Nucleus accumbens (tissue), 56 donors: ENCODE data around the gene EGR2.
A peak's percentile ranks its signal among the peaks of the same experiment; 100 is the strongest.

Source experiments
- DNase-seq, 56 donors: peaks; one replicate each; lab custom pipeline; 2025; lab: John Stamatoyannopoulos, UW

EGR2 gene

GRCh38 chr10:62818426-62819011 is 2.4 kb upstream of the EGR2 start:
- DNase-seq, result peak in 16 of 56 donors; percentile 8 to 66 (median 24)

- DNase-seq, result peak in 34 of 56 donors; percentile 12 to 73 (median 37)
Measured at GRCh38 chr10:62817766-62818425, 1.7 kb upstream of the EGR2 start.

- DNase-seq, result peak in 25 of 56 donors; percentile 17 to 67 (median 42)
Measured at GRCh38 chr10:62817121-62817765, 1.1 kb upstream of the EGR2 start.

GRCh38 chr10:62816076-62816330 is 163 bp downstream of the EGR2 start:
- DNase-seq, result no peak

GRCh38 chr10:62815381-62816075 is 638 bp downstream of the EGR2 start:
- peak in 4 of 56 donors; percentile 14 to 42 (median 32) for DNase-seq

GRCh38 chr10:62814756-62815380 is 1.3 kb downstream of the EGR2 start:
- peak in 3 of 56 donors; percentile 10 to 53 (median 23) for DNase-seq

- no peak for DNase-seq
Measured at GRCh38 chr10:62813981-62814380, 2.2 kb downstream of the EGR2 start.

- no peak for DNase-seq
Measured at GRCh38 chr10:62813453-62813852, 2.7 kb downstream of the EGR2 start.

GRCh38 chr10:62812672-62813439 is 3.3 kb downstream of the EGR2 start:
- no peak for DNase-seq

GRCh38 chr10:62811159-62811875 is 4.8 kb downstream of the EGR2 start:
- DNase-seq, result no peak

GRCh38 chr10:62810156-62810902 is 5.8 kb downstream of the EGR2 start:
- no peak for DNase-seq

GRCh38 chr10:62806251-62806650 is 9.9 kb downstream of the EGR2 start:
- DNase-seq, result no peak

- peak in 17 of 56 donors; percentile 4 to 72 (median 56) for DNase-seq
Measured at GRCh38 chr10:62805231-62806099, 10.7 kb downstream of the EGR2 start.

GRCh38 chr10:62804356-62805230 is 11.6 kb downstream of the EGR2 start, which contains the start of gene ADO:
TSS of gene ADO (plus strand) at chr10:62804720. CDS start at chr10:62805060, 340 bp downstream.
- peak; percentile 31 to 94 (median 88) for DNase-seq

- peak in 1 of 56 donors; percentile 40 for DNase-seq
Measured at GRCh38 chr10:62803724-62804355, 12.3 kb downstream of the EGR2 start.

- no peak for DNase-seq
Measured at GRCh38 chr10:62801871-62802270, 14.3 kb downstream of the EGR2 start.
